Endothelial cell (in vitro differentiated cells): ENCODE measurements around the gene SNX19. TPM values are rescaled to one million over a fixed set of nuclear protein-coding genes. Genes with fewer than 3 reads are reported as not detected.

ENCODE experiments used
- DNase-seq: peaks from one replicate; pipeline ENCODE4 v3.0.0; 2021; ENCODE audit warnings: low spot score
- H3K27ac Mint-ChIP-seq: one replicate; pipeline ENCODE4 v1.8.0; 2021; ENCODE audit warnings: mixed read lengths, inconsistent platforms; ENCODE audit not compliant: unreplicated experiment
- H3K27me3 Mint-ChIP-seq: one replicate; pipeline ENCODE4 v1.8.0; 2021; ENCODE audit warnings: mild to moderate bottlenecking, moderate library complexity, mixed read lengths, inconsistent platforms; ENCODE audit not compliant: unreplicated experiment
- H3K36me3 Mint-ChIP-seq: one replicate; pipeline ENCODE4 v1.8.0; 2021; ENCODE audit warnings: mild to moderate bottlenecking, low read depth, mixed read lengths, inconsistent platforms; ENCODE audit not compliant: unreplicated experiment
- H3K4me1 Mint-ChIP-seq: one replicate; pipeline ENCODE4 v1.8.0; 2021; ENCODE audit warnings: mild to moderate bottlenecking, mixed read lengths, inconsistent platforms; ENCODE audit not compliant: unreplicated experiment
- H3K4me3 Mint-ChIP-seq: one replicate; pipeline ENCODE4 v1.8.0; 2021; ENCODE audit warnings: mild to moderate bottlenecking, mixed read lengths, inconsistent platforms; ENCODE audit not compliant: unreplicated experiment
- H3K9me3 Mint-ChIP-seq: one replicate; pipeline ENCODE4 v1.8.0; 2021; ENCODE audit warnings: mixed read lengths, inconsistent platforms; ENCODE audit not compliant: unreplicated experiment
- CTCF ChIP-seq: fragments of 200-600 bp; sonication (generic); IDR thresholded peaks from one replicate; pipeline ENCODE4 v1.5.0; 2021; ENCODE audit warnings: antibody characterized with exemption; ENCODE audit not compliant: unreplicated experiment
- total RNA-seq: library from RNA; stranded (reverse); fragmentation: NEBNext Ultra II Directional; extraction: Animal tissue kit (Norgen Biotek cat#: 25700); gene quantifications from one replicate; pipeline ENCODE4 v1.2.1, GENCODE V29; 2021; ENCODE audit not compliant: unreplicated experiment

Gene SNX19
- total RNA-seq, 1 donor from 2014 or later = 47.9 TPM

GRCh38 chr11:130902380-130902779, 13.9 kb downstream of the SNX19 start:
- Mint-ChIP-seq H3K9me3 (no peaks in the 10 kb centered on the region), H3K4me1 (peaks cover 5% of the 10 kb centered on the region), H3K27ac (no peak overlapping the region), H3K27me3 (peaks cover 2% of the 10 kb centered on the region), H3K4me3 (no peak overlapping the region), H3K36me3 (peaks cover 48% of the 10 kb centered on the region)
- no peak for DNase-seq
- no peak for TF ChIP-seq CTCF

GRCh38 chr11:130899106-130899505, 17.2 kb downstream of the SNX19 start:
- Mint-ChIP-seq H3K4me3 (no peak overlapping the region), H3K4me1 (peaks cover 3% of the 10 kb centered on the region), H3K27ac (no peak overlapping the region), H3K9me3 (no peaks in the 10 kb centered on the region), H3K36me3 (peaks cover 38% of the 10 kb centered on the region), H3K27me3 (peaks cover 2% of the 10 kb centered on the region)
- no peak for DNase-seq
- TF ChIP-seq CTCF = no peak

GRCh38 chr11:130897262-130898182, 18.8 kb downstream of the SNX19 start:
- Mint-ChIP-seq H3K4me3 (no peak overlapping the region), H3K36me3 (peaks cover 36% of the 10 kb centered on the region), H3K9me3 (no peaks in the 10 kb centered on the region), H3K4me1 (peaks cover 17% of the 10 kb centered on the region), H3K27ac (no peak overlapping the region), H3K27me3 (peaks cover 2% of the 10 kb centered on the region)
- DNase-seq = no peak
- no peak for TF ChIP-seq CTCF

GRCh38 chr11:130894322-130895025, 21.8 kb downstream of the SNX19 start:
- peaks cover 2% of the 10 kb centered on the region for H3K27me3 Mint-ChIP-seq
- no peaks in the 10 kb centered on the region for H3K9me3 Mint-ChIP-seq
- TF ChIP-seq CTCF = peak; percentile 86
- peak; percentile 78 for DNase-seq
- peaks cover 25% of the 10 kb centered on the region for H3K36me3 Mint-ChIP-seq
- no peak overlapping the region for H3K27ac Mint-ChIP-seq
- H3K4me3 Mint-ChIP-seq = no peak overlapping the region
- H3K4me1 Mint-ChIP-seq = peaks cover 22% of the 10 kb centered on the region
